ENCODE measurements around the gene ROBO1.

DNA sequence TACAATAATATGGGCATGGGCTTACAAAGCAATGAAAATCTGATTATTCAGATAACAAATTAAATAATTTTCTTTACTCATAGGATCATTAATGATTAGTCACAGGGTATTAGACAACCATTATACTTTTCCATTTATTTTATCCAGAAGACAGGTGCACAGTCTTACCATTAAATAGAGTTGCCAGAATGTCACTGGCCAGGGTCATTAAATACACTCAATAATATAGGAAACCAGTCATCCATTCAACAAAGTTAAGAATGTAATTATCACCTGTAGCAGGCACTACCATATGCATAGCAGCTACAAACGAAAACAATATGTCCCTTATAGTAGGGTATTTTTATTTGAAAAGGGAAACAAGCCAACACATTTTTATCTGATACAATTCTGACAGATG, 16.1 kb downstream of the ROBO1 start:
- TF ChIP-seq, protein P1, sequence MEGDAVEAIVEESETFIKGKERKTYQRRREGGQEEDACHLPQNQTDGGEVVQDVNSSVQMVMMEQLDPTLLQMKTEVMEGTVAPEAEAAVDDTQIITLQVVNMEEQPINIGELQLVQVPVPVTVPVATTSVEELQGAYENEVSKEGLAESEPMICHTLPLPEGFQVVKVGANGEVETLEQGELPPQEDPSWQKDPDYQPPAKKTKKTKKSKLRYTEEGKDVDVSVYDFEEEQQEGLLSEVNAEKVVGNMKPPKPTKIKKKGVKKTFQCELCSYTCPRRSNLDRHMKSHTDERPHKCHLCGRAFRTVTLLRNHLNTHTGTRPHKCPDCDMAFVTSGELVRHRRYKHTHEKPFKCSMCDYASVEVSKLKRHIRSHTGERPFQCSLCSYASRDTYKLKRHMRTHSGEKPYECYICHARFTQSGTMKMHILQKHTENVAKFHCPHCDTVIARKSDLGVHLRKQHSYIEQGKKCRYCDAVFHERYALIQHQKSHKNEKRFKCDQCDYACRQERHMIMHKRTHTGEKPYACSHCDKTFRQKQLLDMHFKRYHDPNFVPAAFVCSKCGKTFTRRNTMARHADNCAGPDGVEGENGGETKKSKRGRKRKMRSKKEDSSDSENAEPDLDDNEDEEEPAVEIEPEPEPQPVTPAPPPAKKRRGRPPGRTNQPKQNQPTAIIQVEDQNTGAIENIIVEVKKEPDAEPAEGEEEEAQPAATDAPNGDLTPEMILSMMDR (IDR thresholded peaks at IDR 0.05), result no peak
- no peak for TF ChIP-seq POLR2A (IDR thresholded peaks at IDR 0.05)

Measured in thyroid gland (tissue), 4 donors.